ENCODE measurements around the gene ATP2B2.

GRCh38 chr3:10332481-10333348, 172.7 kb downstream of the ATP2B2 start:
- no peak for TF ChIP-seq CTCF (IDR thresholded peaks at IDR 0.05)
- no peak for TF ChIP-seq POLR2A (IDR thresholded peaks at IDR 0.05)
- TF ChIP-seq POLR2AphosphoS5 (IDR thresholded peaks at IDR 0.05), result no peak
- no peak for TF ChIP-seq EP300 (IDR thresholded peaks at IDR 0.05; ENCODE audit: low read depth)

Data from transverse colon (tissue), 4 donors.